HG03439 (cell line): ENCODE results near the gene CD177.
"Not testable (repeated sequence)": the region's sequence is repeated elsewhere in the genome, so short reads cannot be mapped to it uniquely, and the experiment has no call there.

Source experiments
- ATAC-seq: cut with Tn5 transposase; IDR thresholded peaks from one replicate; pipeline ENCODE4 v1.9.1; 2021; ENCODE audit warnings: mild to moderate bottlenecking, moderate library complexity; ENCODE audit not compliant: unreplicated experiment

CD177 gene

DNA sequence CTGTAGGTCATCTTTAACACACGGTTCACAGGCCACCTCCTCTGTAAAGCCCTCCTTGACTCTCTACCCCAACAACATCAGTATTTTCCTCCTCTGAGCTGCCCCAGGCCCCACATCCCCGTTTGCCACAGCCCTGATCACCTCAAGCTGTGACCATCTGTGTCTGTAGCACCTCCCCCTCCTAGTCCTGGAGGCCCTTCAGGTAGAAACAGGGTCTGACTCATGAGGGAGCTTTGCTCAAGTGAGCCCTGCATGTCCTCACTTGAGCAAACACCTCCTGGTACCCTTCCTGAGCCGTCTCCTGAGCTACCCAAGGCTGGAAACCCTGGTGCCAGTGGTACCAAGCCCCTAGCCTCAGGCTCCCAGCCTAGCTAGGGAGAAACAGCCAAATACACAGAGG is 24.1 kb downstream of the CD177 start:
- ATAC-seq: not testable (repeated sequence)

DNA sequence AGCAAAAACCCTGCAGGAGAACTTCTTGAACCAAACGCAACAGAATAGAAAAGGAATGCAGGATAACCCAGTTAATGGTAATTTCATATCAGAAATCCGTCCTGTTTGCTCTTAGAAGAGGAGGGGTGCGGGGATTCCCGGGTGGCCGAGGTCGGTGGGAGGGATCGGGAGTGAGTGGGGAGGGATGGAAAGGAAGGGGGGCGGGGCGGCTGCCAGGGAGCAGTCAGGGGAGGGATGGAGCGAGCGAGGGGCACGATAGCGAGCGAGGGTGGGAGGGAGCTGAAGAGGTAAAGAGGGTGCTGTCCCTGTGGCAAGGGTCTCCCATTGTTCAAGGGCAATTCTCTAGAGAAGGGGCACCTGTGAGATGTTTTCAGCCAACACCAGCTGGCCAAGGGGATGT is 26.5 kb downstream of the CD177 start:
- no peak for ATAC-seq

DNA sequence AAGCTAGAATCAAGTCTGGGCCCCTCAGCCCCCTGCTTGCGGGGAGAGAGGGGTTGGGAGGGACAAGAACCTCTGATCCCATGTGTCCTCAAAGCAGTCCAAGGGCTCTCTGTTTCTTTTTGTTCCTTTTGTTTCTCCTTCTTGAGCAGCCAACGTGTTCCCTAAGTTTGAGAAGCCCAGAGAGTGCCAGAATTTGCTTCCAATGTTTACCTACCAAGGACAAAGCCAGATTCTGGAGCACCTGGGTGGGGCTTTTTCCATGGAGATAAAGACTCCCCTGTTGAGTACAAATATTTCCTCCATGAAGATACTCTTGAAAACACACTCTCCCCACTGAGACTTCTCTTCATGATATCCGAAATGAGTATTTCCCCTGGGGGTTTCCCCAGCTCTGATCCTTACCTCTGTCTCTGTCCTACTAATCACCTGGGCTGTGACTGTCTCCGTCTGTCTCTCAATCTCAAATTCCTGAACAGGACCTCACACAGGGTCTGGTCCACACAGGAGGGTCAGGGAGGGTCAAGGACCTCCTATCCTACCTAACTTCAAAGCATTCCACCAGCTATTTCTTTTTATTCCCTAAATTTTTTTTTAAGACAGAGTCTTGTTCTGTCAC is 27.4 kb downstream of the CD177 start:
- no peak for ATAC-seq

DNA sequence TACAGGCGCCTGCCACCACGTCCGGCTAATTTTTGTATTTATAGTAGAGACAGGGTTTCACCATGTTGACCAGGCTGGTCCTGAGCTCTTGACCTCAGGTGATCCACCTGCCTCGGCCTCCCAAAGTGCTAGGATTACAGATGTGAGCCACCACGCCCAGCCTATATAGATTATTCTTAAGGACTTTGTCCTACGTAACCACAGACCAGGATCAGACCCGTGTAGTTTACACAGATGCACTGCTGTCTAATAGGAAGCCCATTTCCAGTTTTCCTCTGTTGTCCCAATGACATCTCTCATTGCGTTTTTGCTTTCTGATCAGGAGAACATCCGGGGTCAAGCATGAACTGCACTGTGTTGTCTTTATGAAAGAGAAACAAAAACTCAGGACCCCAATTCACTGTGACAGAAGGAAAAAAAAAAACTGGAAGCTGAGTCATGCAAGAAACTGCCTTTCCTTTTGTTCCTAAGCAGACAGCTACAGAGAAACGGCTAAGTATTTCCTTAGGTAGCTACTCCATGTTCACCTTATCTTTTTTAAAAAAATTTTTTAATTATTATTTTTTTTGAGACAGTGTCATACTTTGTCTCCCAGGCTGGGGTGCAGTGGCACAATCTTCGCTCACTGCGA is 29.2 kb downstream of the CD177 start:
- not testable (repeated sequence) for ATAC-seq

DNA sequence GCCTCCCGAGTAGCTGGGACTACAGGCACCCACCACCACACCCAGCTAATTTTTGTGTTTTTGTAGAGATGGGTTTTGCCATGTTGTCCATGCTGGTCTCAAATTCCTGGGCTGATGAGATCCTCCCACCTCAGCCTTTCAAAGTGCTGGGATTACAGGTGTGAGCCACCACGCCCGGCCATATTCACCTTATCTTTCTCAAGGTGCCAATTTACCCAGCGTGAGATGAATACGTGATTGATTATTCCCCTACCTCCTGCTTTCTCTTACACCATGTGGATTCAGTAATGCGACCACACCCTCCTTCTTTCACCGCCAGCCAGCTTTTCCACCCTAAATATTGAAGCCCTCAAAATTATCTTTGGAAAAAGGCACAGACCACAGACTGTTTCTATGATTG is 29.8 kb downstream of the CD177 start:
- ATAC-seq: not testable (repeated sequence)

DNA sequence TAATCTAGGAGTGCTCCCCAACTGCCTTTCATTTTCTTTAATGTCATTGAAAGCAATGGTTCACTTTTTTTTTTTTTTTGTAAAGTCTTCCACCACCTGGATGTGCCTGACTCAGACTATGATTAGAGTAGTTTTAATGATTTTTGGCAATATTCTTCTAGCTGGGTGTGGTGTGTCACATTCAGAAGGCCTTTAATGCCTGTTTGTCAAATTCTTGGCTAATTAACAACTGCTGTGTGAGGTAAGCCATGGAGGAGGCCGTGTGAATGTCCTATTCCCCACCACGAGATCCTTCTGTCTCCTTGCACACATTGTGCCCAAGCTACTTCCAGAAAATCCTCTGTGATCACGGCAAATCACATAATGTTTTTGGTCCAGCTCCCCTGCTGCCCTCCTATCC is 30.3 kb downstream of the CD177 start:
- not testable (repeated sequence) for ATAC-seq

DNA sequence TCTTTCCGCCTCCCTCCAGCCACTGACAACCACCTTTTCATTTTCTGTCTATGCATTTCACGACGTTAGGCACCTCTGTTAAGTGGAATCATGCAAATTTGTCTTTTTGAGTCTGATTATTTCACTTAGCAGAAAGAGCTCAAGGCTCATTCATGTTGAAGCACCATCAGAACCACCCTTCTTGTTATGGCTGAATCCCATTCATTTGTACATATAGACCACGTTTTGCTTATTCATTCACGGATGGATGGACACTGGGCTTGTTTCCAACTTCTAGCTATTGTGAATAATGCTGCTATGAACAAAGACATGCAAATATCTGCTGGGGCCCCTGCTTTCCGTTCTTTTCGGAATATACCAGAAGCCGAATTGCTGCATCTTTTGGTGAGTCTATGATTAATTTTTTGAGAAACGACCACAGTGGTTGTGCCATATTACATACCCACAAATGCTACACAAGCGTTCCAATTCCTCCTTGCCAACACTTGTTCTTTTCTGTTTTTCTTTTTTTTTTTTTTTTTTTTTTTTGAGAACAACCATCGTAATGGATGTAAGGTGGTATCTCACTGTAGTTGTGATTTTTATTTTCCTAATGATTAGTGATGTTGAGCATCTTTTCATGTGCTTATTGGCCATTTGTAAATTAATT is 37.5 kb downstream of the CD177 start:
- ATAC-seq: not testable (repeated sequence)

DNA sequence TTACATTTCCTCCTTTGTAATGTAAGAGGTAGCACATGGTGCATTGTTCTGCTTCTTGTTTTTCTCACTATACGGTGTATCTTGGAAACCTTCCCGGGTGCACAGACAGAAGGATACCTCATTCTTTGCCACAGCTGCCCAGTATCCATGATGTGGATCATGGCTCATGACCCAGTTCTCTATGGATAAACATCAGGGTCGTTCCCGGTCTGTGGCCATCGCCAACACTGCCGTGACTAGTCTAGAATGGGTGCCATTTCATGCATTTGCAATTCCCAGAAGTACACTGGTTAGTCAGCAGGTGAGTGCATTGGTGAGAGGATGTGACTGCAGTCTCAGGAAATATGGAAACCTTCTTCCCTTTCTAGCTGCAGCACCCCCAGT is 38.1 kb downstream of the CD177 start:
- not testable (repeated sequence) for ATAC-seq

DNA sequence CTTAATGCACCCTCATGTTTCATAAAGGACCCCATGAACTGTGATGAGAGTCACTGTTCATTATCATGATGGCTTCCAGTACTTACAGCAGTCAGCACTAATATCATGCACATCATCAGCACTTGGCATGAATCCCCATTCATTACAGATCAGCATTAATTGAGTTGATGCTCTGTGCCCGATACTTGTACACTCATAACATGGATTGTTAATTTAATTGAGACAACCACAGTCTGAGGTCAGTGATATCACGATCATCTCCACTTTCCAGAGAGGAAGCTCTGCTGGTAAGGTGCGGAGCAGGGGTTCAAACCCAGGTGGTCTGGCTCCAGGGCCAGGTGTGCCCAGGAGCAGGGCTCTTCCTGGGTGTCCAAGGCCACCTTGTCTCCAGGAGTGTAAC is 40.0 kb downstream of the CD177 start:
- not testable (repeated sequence) for ATAC-seq

DNA sequence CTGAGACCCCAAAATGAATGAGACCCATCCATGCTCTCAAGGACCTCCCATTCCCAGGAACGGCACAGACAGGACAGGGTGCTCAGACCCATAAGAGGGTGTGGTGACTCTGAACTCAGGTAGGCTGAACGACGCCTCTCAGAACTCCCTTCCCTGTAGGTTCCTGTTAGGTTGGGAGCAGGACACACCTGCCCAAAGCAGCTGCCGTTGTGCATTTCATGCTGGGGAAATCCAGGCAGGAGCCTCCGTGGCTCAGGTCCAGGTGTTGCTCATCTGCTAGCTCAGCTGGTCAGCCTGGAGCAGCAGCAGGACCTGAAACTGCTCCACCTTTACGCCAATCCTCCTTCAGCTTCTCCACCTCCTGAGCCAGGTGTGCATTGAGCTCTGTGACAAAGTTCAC is 42.1 kb downstream of the CD177 start:
- no peak for ATAC-seq

DNA sequence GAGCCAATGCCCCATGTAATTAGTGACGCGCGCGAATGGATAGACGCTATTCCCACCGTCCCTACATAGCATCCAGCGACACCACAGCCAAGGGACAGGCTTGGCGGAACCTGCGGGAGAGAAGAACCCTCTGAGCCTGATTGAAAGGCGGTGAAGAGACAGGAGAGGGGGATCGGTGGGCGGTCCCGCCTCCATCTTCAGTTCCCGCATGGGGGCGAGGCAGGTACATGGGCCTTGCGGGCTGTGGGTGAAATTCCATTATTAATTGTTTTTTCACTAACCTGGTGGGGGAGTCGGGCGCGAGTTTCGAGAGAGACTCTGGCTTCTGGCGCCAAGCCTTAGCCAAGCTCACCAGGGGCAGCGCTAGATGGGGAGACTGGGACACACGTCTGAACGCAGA is 52.8 kb downstream of the CD177 start:
- no peak for ATAC-seq

DNA sequence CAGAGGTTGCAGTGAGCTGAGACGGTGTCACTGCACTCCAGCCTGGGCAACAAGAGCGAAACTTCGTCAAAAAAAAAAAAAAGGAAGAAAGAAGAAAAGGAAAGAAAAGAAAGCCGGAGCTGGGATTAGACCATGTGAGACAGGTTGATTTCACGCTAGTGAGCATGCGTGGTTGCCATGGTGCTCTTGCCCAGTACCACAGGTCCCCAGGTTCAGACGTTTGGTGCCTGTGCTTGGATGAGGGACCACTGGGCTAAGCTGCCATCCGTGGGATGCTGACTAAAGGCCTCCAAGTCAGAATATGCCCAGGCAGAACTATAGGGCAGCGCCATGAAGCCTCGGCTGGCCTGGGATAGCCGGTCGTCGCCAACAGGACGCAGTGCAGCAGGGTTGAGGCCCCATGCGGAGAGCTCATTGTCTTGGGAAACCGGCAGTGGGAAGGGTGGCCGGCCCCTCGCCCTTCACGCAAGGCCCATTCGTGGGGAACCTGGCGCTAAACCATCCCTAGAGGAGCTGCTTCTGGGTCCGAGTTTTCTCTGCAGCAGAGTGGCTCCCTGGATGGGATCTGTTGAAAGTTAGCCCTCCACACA is 54.0 kb downstream of the CD177 start:
- no peak for ATAC-seq

DNA sequence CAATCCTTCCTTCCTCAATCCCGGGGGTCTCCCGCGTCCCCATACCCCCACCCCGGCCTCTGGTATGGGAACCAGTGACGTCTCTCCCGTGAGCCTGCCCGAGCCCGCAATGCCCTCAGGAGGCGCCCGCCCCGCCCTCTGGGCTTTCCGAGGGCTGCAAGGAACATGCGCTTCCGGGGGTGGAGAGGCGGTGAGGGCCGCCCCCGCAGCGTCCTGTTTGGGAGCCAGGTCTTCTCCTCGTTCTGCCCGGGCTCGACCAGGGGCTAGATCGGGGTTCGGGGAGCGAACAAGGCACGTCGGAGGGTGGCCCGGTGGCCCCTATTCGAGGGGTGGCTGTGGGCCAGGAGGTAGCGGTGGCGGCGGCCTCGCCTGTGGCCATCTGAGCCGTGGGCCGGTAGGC is 54.6 kb downstream of the CD177 start:
- ATAC-seq: no peak

DNA sequence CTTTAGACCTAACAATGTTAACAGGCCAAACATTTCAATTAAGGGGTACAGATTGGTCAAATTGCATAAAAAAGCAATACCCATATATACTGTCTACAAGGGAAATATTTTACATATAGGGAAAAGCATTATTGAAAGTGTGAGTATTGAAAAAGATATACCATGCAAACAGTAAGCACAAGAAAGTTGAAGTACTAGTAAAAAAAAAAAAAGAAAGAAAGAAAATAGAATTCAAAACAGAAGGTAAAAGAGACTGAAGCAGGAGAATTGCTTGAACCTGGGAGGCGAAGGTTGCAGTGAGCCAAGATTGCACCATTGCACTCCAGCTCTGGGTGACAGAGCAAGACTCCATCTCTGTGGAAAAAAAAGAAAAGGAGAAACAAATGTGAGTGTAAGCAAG is 55.9 kb downstream of the CD177 start:
- ATAC-seq: no peak

DNA sequence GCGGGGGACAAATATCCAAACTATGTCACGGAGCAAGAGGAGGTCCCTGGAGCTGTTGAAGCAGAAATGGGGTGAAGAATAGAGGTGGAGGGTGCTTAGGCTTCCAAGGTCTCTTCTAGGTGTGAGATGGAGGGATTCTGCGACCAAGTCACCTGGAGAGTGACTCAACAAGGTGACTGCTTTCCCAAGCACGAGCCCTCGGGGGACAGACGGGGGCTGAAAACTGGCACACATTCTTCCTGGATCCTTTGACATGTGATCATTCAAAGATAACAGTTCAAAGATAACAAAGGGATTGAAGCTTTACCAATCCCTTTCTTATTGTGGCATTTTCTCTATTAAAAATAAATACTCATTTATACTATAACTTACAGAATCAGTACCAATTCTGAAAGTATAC is 59.0 kb downstream of the CD177 start:
- no peak for ATAC-seq
